ENCODE measurements around the gene BPIFB4. TPM values are rescaled to one million over a fixed set of nuclear protein-coding genes. Genes with fewer than 3 reads are reported as not detected.

The BPIFB4 gene
- total and polyA plus RNA-seq, 2 donors from 2014 or later = not detected

- intact Hi-C loops (cut with DNase I) = no loop called here
- Histone ChIP-seq H3K9me3 (ENCODE audit: control insufficient read depth in 2 of 3, insufficient read depth in 1 of 3, low read length in 3 of 3) (peaks cover 0 to 6% (median 0%) of the 10 kb centered on the region in 3 donors), H3K4me1 (ENCODE audit: control insufficient read depth in 2 of 3, insufficient read depth in 2 of 3, low read depth in 1 of 3, low read length in 3 of 3) (no peaks in the 10 kb centered on the region), H3K9ac (ENCODE audit: low read length in 3 of 3) (no peak overlapping the region), H3K36me3 (ENCODE audit: control insufficient read depth in 2 of 3, insufficient read depth in 3 of 3, low read length in 3 of 3) (no peaks in the 10 kb centered on the region), H3K27me3 (ENCODE audit: control insufficient read depth, insufficient read depth, low read length) (no peaks in the 10 kb centered on the region), H3K4me3 (ENCODE audit: low read length in 3 of 3) (no peak overlapping the region), H3K27ac (ENCODE audit: low read depth in 2 of 2, low read length in 2 of 2) (no peak overlapping the region)
- TF ChIP-seq CTCF (IDR thresholded peaks at IDR 0.05; ENCODE audit: borderline replicate concordance, extremely low read depth, insufficient read depth) = no peak
- DNase-seq = no peak
- FAIRE-seq = no peak
Measured at GRCh38 chr20:33147299-33147698, 67.9 kb downstream of the BPIFB4 start.

GRCh38 chr20:33148040-33148439 is 68.6 kb downstream of the BPIFB4 start:
- Histone ChIP-seq H3K9ac (ENCODE audit: low read length in 3 of 3) (no peak overlapping the region), H3K4me3 (ENCODE audit: low read length in 3 of 3) (no peak overlapping the region), H3K27me3 (ENCODE audit: control insufficient read depth, insufficient read depth, low read length) (no peaks in the 10 kb centered on the region), H3K27ac (ENCODE audit: low read depth in 2 of 2, low read length in 2 of 2) (no peak overlapping the region), H3K9me3 (ENCODE audit: control insufficient read depth in 2 of 3, insufficient read depth in 1 of 3, low read length in 3 of 3) (peaks cover 0 to 3% (median 0%) of the 10 kb centered on the region in 3 donors), H3K36me3 (ENCODE audit: control insufficient read depth in 2 of 3, insufficient read depth in 3 of 3, low read length in 3 of 3) (no peaks in the 10 kb centered on the region), H3K4me1 (ENCODE audit: control insufficient read depth in 2 of 3, insufficient read depth in 2 of 3, low read depth in 1 of 3, low read length in 3 of 3) (no peaks in the 10 kb centered on the region)
- FAIRE-seq (no peak), DNase-seq (no peak)
- no peak for TF ChIP-seq CTCF (IDR thresholded peaks at IDR 0.05; ENCODE audit: borderline replicate concordance, extremely low read depth, insufficient read depth)
- intact Hi-C loops (cut with DNase I) = no loop called here

DNA sequence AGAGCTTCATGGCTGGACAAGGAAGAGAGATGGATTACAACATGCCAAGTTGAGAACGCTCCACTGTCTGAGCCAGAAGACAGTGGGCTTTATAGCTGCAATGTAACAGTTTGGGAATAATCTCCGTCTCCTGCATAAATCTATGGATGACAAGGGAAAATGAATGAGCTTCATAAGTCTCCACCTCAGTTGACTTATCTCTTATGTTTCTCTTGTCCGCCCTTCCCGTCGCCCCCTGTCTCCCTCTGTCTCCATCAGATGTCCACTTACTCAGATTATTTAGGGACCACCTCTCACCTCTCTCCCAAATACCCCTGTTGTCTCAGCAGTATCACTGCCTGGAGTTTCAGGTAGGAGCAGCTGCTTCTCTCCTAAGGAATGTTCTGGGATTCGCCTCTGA is 74.8 kb downstream of the BPIFB4 start:
- intact Hi-C loops (cut with DNase I) = no loop called here
- Histone ChIP-seq H3K4me1 (ENCODE audit: control insufficient read depth in 2 of 3, insufficient read depth in 2 of 3, low read depth in 1 of 3, low read length in 3 of 3) (no peaks in the 10 kb centered on the region), H3K9me3 (ENCODE audit: control insufficient read depth in 2 of 3, insufficient read depth in 1 of 3, low read length in 3 of 3) (no peaks in the 10 kb centered on the region), H3K4me3 (ENCODE audit: low read length in 3 of 3) (no peak overlapping the region), H3K27ac (ENCODE audit: low read depth in 2 of 2, low read length in 2 of 2) (no peak overlapping the region), H3K36me3 (ENCODE audit: control insufficient read depth in 2 of 3, insufficient read depth in 3 of 3, low read length in 3 of 3) (no peaks in the 10 kb centered on the region), H3K27me3 (ENCODE audit: control insufficient read depth, insufficient read depth, low read length) (no peaks in the 10 kb centered on the region), H3K9ac (ENCODE audit: low read length in 3 of 3) (no peak overlapping the region)
- TF ChIP-seq CTCF (IDR thresholded peaks at IDR 0.05; ENCODE audit: borderline replicate concordance, extremely low read depth, insufficient read depth) = no peak
- FAIRE-seq (no peak), DNase-seq (no peak)
